Heart right ventricle (tissue), 16 donors: ENCODE results near the gene GK. TPM values are rescaled to one million over a fixed set of nuclear protein-coding genes. Genes with fewer than 3 reads are reported as not detected.

Experiments
- ATAC-seq, 8 donors: fragments of 200-7000 bp; cut with Tn5 transposase; one replicate each; pipeline ENCODE4 v1.9.1; 2020; ENCODE audit warnings: mild to moderate bottlenecking in 8 of 8, moderate library complexity in 8 of 8, moderate number of reproducible peaks in 1 of 8
- DNase-seq, 2 donors: peaks; one replicate each; pipeline ENCODE4 v3.0.0-alpha.2; 2020
- H3K27ac ChIP-seq, 10 donors: fragments of 200-600 bp; sonication (generic) in 2 of 10; one replicate each; pipeline versions ENCODE4 v1.5.0 to v1.8.0; 2020 to 2022; ENCODE audit warnings: mild to moderate bottlenecking in 3 of 10
- H3K27me3 ChIP-seq, 7 donors: fragments of 200-600 bp; one replicate each; pipeline ENCODE4 v1.8.0; 2021 to 2022; ENCODE audit warnings: mild to moderate bottlenecking in 2 of 7
- H3K36me3 ChIP-seq, 9 donors: fragments of 200-600 bp; sonication (generic) in 1 of 9; one replicate each; pipeline versions ENCODE4 v1.5.0 to v1.8.0; 2020 to 2022; ENCODE audit warnings: mild to moderate bottlenecking in 2 of 9
- H3K4me1 ChIP-seq, 9 donors: fragments of 200-600 bp; sonication (generic) in 1 of 9; one replicate each; pipeline versions ENCODE4 v1.5.0 to v1.8.0; 2020 to 2022; ENCODE audit warnings: mild to moderate bottlenecking in 4 of 9
- H3K4me3 ChIP-seq, 10 donors: fragments of 200-600 bp; sonication (generic) in 2 of 10; one replicate each; pipeline versions ENCODE4 v1.5.0 to v1.8.0; 2020 to 2022; ENCODE audit warnings: mild to moderate bottlenecking in 7 of 10, moderate library complexity in 2 of 10
- H3K9me3 ChIP-seq, 11 donors: fragments of 200-600 bp in 10 of 11; sonication (generic) in 2 of 11; one replicate each; pipeline versions ENCODE4 v1.5.0 to v1.8.0; 2013 to 2022; ENCODE audit warnings: mild to moderate bottlenecking in 2 of 11, control low read depth in 1 of 11, moderate library complexity in 1 of 11
- WGBS, 2 donors: extraction: QIAGEN DNeasy Blood & Tissue Kit; methylation state at CpG; one replicate each; pipeline ENCODE4 v1.1.7; 2013; ENCODE audit warnings: inconsistent platforms in 1 of 2; 5-methylcytosine and 5-hydroxymethylcytosine counted together
- intact Hi-C, 10 donors: fragments of 100-400 bp; cut with DNase I; formaldehyde crosslinking; loops; one replicate each; pipeline versions ENCODE4 v1.11.1 to v1.14.2; 2022
- polyA plus RNA-seq, 2 donors: library from polyadenylated mRNA; stranded (reverse); fragments of 200-250 nt; gene quantifications; one replicate each; pipeline ENCODE4 v1.2.3, GENCODE V29; 2013
- total RNA-seq, 10 donors: library from RNA; stranded (reverse); fragmentation: NEBNext Ultra II Directional in 3 of 10; extraction: Animal tissue kit (Norgen Biotek cat#: 25700) in 3 of 10; gene quantifications; one replicate each; pipeline versions ENCODE4 v1.2.1 to v1.2.4, GENCODE V29; 2021 to 2023
- TF ChIP-seq, protein P1 (sequence below), 9 donors: fragments of 200-600 bp; sonication (generic) in 2 of 9; IDR thresholded peaks; one replicate each; pipeline versions ENCODE4 v1.5.0 to v1.8.0; 2021 to 2022; ENCODE audit warnings: antibody characterized with exemption in 9 of 9, mild to moderate bottlenecking in 5 of 9, moderate library complexity in 1 of 9
- donor health status: Arrhythmogenic right ventricular cardiomyopathy.
- donor health status: ischemic (EF 13 %, LVEDD 7.1; RV severe dilation, severe dysfunction).
- donor health status: healthy with polysubstance abuse.
- donor health status: DM: no; HTN: yes; CAD: no.
- donor health status: DM: no; HTN: no; CAD: no.
- donor health status: ischemic (EF 25% LVEDD 6.9; RV normal size, moderate dysfunction).
- donor health status: ischemic (EF 25% LVEDD 5.7; RV mildly dilated, moderate dysfunction).
- donor health status: healthy.
- donor health status: DM: yes; HTN: yes; CAD: no.
- donor health status: Ischemic cardiomyopathy.
- donor health status: ischemic (EF 35%, LVEDD 5.7; RV mildly dilated, moderate dysfunction).
- donor health status: nonischemic (EF 11% LVEDD 7.7; RV severe dilation, severe dysfunction).
- donor health status: DM: yes; HTN: yes; CAD: no.
- donor health status: PGD.
- donor health status: ischemic (EF 29% LVEDD 5.4; RV normal size, mild dysfunction).
- donor health status: nonischemic (EF 23%, LVEDD 6.1; RV moderate dilation, normal function).

GK gene
- total and polyA plus RNA-seq, 12 donors: 3.6 to 13.6 (median 9.6) TPM

DNA sequence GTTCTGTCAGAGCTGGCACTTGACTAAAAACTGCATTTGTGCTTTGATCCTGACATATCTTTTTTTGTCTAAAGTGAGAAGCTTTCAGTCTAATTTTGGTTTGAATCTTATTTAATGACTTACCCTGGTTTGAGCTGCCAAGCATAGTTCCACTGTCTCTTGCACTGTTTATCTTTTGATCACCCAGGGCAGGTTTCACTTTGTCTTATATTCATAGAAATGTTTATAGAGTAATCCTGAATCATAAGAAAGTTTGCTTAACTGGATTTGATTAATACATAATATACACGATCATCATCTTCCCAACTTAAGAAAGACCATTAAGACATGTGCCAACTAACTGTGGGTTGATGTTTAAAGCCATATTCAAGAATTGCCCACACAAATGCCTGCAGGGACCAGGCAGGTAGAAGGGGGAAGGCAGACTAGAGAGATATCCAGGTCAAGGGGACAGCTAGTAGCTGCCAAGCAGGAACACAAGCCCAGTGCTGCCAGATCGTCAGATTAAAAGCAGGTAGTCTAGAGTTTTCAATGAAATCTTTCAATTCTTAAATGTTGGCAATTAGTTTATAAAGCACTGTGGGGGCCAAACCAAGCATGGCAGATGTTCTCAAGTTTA is 1.9 kb downstream of the GK start:
- Histone ChIP-seq H3K36me3 (no peaks in the 10 kb centered on the region), H3K27me3 (no peaks in the 10 kb centered on the region), H3K4me1 (peaks cover 0 to 14% (median 4%) of the 10 kb centered on the region in 9 donors), H3K27ac (peak overlapping the region in 1 of 10 donors; percentile 92), H3K9me3 (no peaks in the 10 kb centered on the region), H3K4me3 (peak overlapping the region in 1 of 10 donors; percentile 67)
- 56 to 66% methylated on average over 2 of the region's 2 CpGs for WGBS, 2 donors
- intact Hi-C loops: no loop called here
- ATAC-seq: no peak
- no peak for DNase-seq
- TF ChIP-seq, protein P1, sequence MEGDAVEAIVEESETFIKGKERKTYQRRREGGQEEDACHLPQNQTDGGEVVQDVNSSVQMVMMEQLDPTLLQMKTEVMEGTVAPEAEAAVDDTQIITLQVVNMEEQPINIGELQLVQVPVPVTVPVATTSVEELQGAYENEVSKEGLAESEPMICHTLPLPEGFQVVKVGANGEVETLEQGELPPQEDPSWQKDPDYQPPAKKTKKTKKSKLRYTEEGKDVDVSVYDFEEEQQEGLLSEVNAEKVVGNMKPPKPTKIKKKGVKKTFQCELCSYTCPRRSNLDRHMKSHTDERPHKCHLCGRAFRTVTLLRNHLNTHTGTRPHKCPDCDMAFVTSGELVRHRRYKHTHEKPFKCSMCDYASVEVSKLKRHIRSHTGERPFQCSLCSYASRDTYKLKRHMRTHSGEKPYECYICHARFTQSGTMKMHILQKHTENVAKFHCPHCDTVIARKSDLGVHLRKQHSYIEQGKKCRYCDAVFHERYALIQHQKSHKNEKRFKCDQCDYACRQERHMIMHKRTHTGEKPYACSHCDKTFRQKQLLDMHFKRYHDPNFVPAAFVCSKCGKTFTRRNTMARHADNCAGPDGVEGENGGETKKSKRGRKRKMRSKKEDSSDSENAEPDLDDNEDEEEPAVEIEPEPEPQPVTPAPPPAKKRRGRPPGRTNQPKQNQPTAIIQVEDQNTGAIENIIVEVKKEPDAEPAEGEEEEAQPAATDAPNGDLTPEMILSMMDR (IDR thresholded peaks at IDR 0.05): no peak

DNA sequence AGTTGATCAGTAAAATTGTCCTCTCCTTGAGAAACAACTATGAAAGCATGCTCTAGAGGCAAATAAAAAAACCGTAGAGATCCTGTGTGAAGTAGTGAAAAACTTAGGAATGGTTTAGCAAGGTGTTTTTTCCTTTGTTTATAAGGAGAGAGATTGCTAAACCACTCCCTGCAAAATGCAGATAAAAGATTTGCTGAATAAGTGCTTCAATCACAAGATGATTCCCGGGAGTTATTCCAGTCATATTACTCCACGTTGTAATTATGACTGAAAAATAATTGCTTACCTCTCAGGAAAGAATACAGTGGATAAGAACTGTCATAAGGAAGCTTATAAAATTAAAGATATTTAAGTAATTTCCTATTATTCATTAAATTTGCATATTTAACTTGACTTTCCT is 2.8 kb downstream of the GK start:
- no peaks in the 10 kb centered on the region for H3K27me3 ChIP-seq
- H3K4me1 ChIP-seq: peaks cover 0 to 15% (median 4%) of the 10 kb centered on the region in 9 donors
- 63 to 71% methylated on average over 3 of the region's 3 CpGs for WGBS, 2 donors
- TF ChIP-seq, protein P1 (IDR thresholded peaks at IDR 0.05): no peak
- intact Hi-C loops: no loop called here
- DNase-seq: no peak
- H3K36me3 ChIP-seq: no peaks in the 10 kb centered on the region
- ATAC-seq: no peak
- peak overlapping the region in 1 of 10 donors; percentile 92 for H3K27ac ChIP-seq
- H3K4me3 ChIP-seq: peak overlapping the region in 1 of 10 donors; percentile 67
- no peaks in the 10 kb centered on the region for H3K9me3 ChIP-seq

DNA sequence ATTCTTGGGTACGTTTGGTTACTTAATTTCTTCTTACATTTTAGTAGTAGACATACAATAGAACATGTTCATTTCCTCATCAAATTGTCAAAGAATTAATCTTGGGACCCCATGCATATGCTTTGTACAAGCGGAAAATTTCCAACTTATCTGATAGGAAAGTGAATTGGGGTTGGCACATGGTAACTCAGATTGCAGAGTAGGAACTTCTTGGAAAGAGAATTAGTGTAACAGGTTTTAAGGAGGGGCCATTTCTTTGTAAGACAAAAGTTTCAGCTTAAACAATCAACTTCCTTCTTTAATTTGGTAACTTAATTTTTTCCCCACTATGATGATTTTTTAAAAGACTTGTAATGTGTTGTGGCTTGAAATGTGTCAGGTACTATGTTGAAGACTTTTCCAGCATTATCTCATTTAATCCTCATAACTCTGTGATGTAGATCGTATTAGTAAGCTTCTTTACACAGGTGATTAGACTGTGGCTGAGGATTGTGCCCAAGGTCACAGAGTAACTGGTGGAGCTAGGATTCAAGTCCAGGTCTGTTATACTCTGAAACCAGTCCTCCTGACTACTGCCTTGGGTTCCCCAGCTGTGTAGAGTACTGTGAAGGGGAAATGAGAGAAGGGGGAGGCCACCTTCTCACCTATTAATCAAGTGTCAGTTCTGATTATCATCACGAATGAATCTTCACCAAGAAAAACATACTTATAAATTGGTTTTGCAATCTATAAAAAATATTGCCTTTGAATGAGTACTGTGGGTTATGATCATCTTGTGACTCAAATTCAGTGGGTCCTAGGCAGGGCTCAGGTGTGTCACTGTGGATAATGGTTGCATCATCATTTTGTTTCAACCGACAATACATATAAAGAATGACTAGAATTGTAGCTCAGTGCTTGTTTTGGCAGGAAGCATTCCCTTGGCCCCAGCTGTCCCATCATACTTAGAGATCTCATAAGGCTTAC is 4.3 kb downstream of the GK start:
- H3K27ac ChIP-seq: peak overlapping the region in 1 of 10 donors; percentile 92
- no peaks in the 10 kb centered on the region for H3K9me3 ChIP-seq
- intact Hi-C loops: no loop called here
- no peak for ATAC-seq
- peaks cover 0 to 11% (median 4%) of the 10 kb centered on the region in 9 donors for H3K4me1 ChIP-seq
- H3K36me3 ChIP-seq: no peaks in the 10 kb centered on the region
- TF ChIP-seq, protein P1 (IDR thresholded peaks at IDR 0.05): no peak
- no peak overlapping the region for H3K4me3 ChIP-seq
- H3K27me3 ChIP-seq: no peaks in the 10 kb centered on the region
- WGBS, 2 donors: 77 to 82% methylated on average over 5 of the region's 5 CpGs
- DNase-seq: no peak

DNA sequence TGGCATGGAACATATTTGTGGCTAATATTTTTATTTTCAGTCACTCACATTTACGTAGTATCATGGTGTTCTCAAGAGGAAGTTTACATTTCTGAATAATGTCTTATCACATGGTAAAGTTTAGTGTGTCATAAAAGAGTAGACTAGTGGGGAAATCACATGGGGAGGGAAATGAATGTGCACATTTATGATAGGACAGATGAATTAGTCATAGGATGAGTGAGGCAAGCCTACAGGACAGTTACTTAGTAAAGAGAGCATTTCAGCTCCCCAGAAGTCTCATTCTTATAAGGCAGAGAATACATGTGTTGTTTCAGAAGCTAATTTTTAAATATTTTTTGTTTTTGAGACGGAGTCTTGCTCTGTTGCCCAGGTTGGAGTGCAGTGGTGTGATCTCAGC is 6.2 kb downstream of the GK start:
- intact Hi-C loops: no loop called here
- 94 to 95% methylated on average over 2 of the region's 2 CpGs for WGBS, 2 donors
- Histone ChIP-seq H3K9me3 (no peaks in the 10 kb centered on the region), H3K36me3 (no peaks in the 10 kb centered on the region), H3K27me3 (no peaks in the 10 kb centered on the region), H3K27ac (peak overlapping the region in 1 of 10 donors; percentile 92), H3K4me1 (peaks cover 0 to 10% (median 0%) of the 10 kb centered on the region in 9 donors), H3K4me3 (no peak overlapping the region)
- TF ChIP-seq, protein P1 (IDR thresholded peaks at IDR 0.05): no peak
- ATAC-seq: no peak
- no peak for DNase-seq
